ENCODE measurements around the gene GPR173. TPM values are rescaled to one million over a fixed set of nuclear protein-coding genes. Genes with fewer than 3 reads are reported as not detected.

GPR173 gene
- total and polyA plus RNA-seq, 2 of the 8 experiments (the other 6 are each of a cell fraction or from before 2014, with no cell fraction given), result 7.0 to 11.3 TPM

- Histone ChIP-seq H2BK5ac (ENCODE audit: low read depth, low read length) (no peak overlapping the region), H3K9ac (replicated peaks in 1 of 4; ENCODE audit: extremely low read depth in 1 of 4, low read depth in 3 of 4, low read length in 3 of 4) (peak overlapping the region in 1 of 4 experiments; percentile 13; a peak in 1 of 7 replicates), H4K5ac (ENCODE audit: insufficient read length, low read depth, low read length) (no peak overlapping the region), H3K56ac (replicated peaks; ENCODE audit: insufficient read length, low read depth, low read length) (no peak overlapping the region), H3K27me3 (replicated peaks in 1 of 4; ENCODE audit: control insufficient read depth in 3 of 4, extremely low read depth in 1 of 4, insufficient read depth in 3 of 4, low read length in 3 of 4) (no peaks in the 10 kb centered on the region), H3K79me2 (ENCODE audit: control insufficient read depth in 1 of 2, insufficient read depth in 2 of 2, low read length in 2 of 2) (peaks cover 0 to 27% of the 10 kb centered on the region in 2 experiments; a peak in 3 of 4 replicates), H3K4me3 (ENCODE audit: extremely low read depth in 1 of 4, insufficient read depth in 2 of 4, low read depth in 3 of 4, low read length in 4 of 4) (peak overlapping the region; percentile 37 to 85 (median 58); a peak in 7 of 8 replicates), H2AK5ac (ENCODE audit: low read depth, low read length) (no peak overlapping the region), H4K8ac (ENCODE audit: extremely low read depth, insufficient read depth, low read length) (no peak overlapping the region), H3K27ac (ENCODE audit: low read depth, low read length) (no peak overlapping the region), H3K18ac (ENCODE audit: extremely low read depth, low read length) (no peak overlapping the region), H4K91ac (replicated peaks; ENCODE audit: insufficient read length, low read length) (no peak overlapping the region), H3K79me1 (ENCODE audit: low read depth, low read length) (0 out of 2 replicates have a peak, but pooled peaks cover 3% of the 10 kb centered on the region), H3K4ac (replicated peaks; ENCODE audit: insufficient read length, low read depth, low read length) (no peak overlapping the region), H2BK12ac (ENCODE audit: low read depth, low read length) (no peak overlapping the region), H3K36me3 (ENCODE audit: control insufficient read depth in 2 of 4, insufficient read depth in 4 of 4, low read length in 3 of 4) (no peaks in the 10 kb centered on the region), H2BK15ac (ENCODE audit: low read length) (no peak overlapping the region), H3K4me2 (ENCODE audit: insufficient read depth in 1 of 2, low read depth in 2 of 2, low read length in 2 of 2) (peak overlapping the region; percentile 66 to 74), H3K23ac (ENCODE audit: insufficient read length) (no peak overlapping the region), H3K23me2 (ENCODE audit: low read depth, low read length) (peaks cover 4% of the 10 kb centered on the region; the same call in 1 of the 2 replicates), H3K9me3 (ENCODE audit: insufficient read depth in 2 of 2, low read depth in 1 of 2, low read length in 1 of 2) (no peaks in the 10 kb centered on the region), H3K4me1 (replicated peaks in 1 of 4; ENCODE audit: control insufficient read depth in 3 of 4, insufficient read depth in 4 of 4, low read length in 3 of 4) (peaks cover 0 to 8% (median 1%) of the 10 kb centered on the region in 4 experiments; a peak in 2 of 7 replicates), H2BK120ac (replicated peaks; ENCODE audit: low read depth, low read length) (no peak overlapping the region), H4K20me1 (replicated peaks in 1 of 2; ENCODE audit: control insufficient read depth in 1 of 2, insufficient read depth in 2 of 2, low read length in 2 of 2) (peaks cover 0 to 2% of the 10 kb centered on the region in 2 experiments), H2AFZ (ENCODE audit: low read length) (no peak overlapping the region), H3K14ac (ENCODE audit: insufficient read length) (no peak overlapping the region), H2BK20ac (ENCODE audit: low read length) (no peak overlapping the region)
- ChIA-PET POLR2A (ENCODE audit: partially characterized antibody) (interaction anchor here (1.9 kb wide), 1 partner anchor 33 kb away, joined by 9 read pairs; the partner anchor contains the start of gene TSPYL2), CTCF (ENCODE audit: partially characterized antibody) (interaction anchor here (1.1 kb wide), 1 partner anchor 53 kb away, joined by 3 read pairs; no protein-coding TSS in a partner anchor)
- FAIRE-seq (no peak), DNase-seq (ENCODE audit: low read depth in 1 of 2, low spot score in 2 of 2) (no peak)
- WGBS, 2 experiments (ENCODE audit: extremely low coverage in 1 of 2, insufficient coverage in 1 of 2, insufficient read length in 1 of 2, insufficient replicate concordance in 2 of 2, low coverage in 1 of 2, low lambda C conversion rate in 2 of 2, missing lambda C conversion rate in 1 of 2), result 19% methylated on average over 3 of the region's 8 CpGs; no CpG with 5 or more reads in 1 of the 2 experiments
- TF ChIP-seq SP2 (IDR thresholded peaks at IDR 0.05; ENCODE audit: low read length), result no peak
Measured at GRCh38 chrX:53049127-53049517, 533 bp downstream of the GPR173 start.
